Activated CD4-positive, alpha-beta T cell treated with anti-CD3 and anti-CD28 coated beads for 36 hours (primary cell): ENCODE data around the gene RIOK1. TPM values are rescaled to one million over a fixed set of nuclear protein-coding genes. Genes with fewer than 3 reads are reported as not detected.
"Not testable (repeated sequence)": the region's sequence is repeated elsewhere in the genome, so short reads cannot be mapped to it uniquely, and the experiment has no call there.

Experiments
- ATAC-seq: fragments of 200-7000 bp; cut with Tn5 transposase; one replicate; pipeline ENCODE4 v1.10.0; 2021; ENCODE audit warnings: mild to moderate bottlenecking, moderate library complexity
- CTCF ChIA-PET: fragments of 350-600 bp; sonication (Branson Sonifier 250); formaldehyde crosslinking; loops from one replicate; lab custom pipeline; 2021; ENCODE audit warnings: antibody characterized with exemption; lab: Charles Lee
- POLR2A ChIA-PET: fragments of 350-600 bp; sonication (Branson Sonifier 250); formaldehyde crosslinking; loops from one replicate; lab custom pipeline; 2021; ENCODE audit warnings: antibody characterized with exemption, inconsistent platforms; lab: Charles Lee
- DNase-seq: peaks from one replicate; pipeline ENCODE4 v3.0.0-alpha.2; 2020
- H3K27ac Mint-ChIP-seq: one replicate; pipeline ENCODE4 v1.8.0; 2021; ENCODE audit warnings: mixed read lengths
- H3K27me3 Mint-ChIP-seq: one replicate; pipeline ENCODE4 v1.8.0; 2021; ENCODE audit warnings: mixed read lengths
- H3K36me3 Mint-ChIP-seq: one replicate; pipeline ENCODE4 v1.8.0; 2021; ENCODE audit warnings: low read depth, mixed read lengths
- H3K4me1 Mint-ChIP-seq: one replicate; pipeline ENCODE4 v1.8.0; 2021; ENCODE audit warnings: mixed read lengths
- H3K4me3 Mint-ChIP-seq: one replicate; pipeline ENCODE4 v1.8.0; 2021; ENCODE audit warnings: mild to moderate bottlenecking, moderate library complexity, mixed read lengths
- H3K9me3 Mint-ChIP-seq: one replicate; pipeline ENCODE4 v1.8.0; 2021; ENCODE audit warnings: low read depth, mixed read lengths
- intact Hi-C, 2 experiments: fragments of 100-400 bp; cut with DNase I in 1 of 2; cut with micrococcal nuclease in 1 of 2; formaldehyde crosslinking; loops; one replicate each; pipeline versions ENCODE4 v1.14.2 to v1.15.1; 2022 to 2024; cut with DNase I, micrococcal nuclease
- total RNA-seq, 2 experiments: library from RNA; stranded (reverse); gene quantifications; one replicate each; pipeline ENCODE4 v1.2.3, GENCODE V29; 2021

RIOK1 gene
- 10 to 100 TPM; 37.3 to 39.6 TPM for total RNA-seq

GRCh38 chr6:7389451-7390225 lies at the start of gene RIOK1, which contains the start of gene CAGE1:
TSS of gene RIOK1 (plus strand) at chr6:7389808. CDS start at chr6:7390003, 195 bp downstream.
TSS of gene CAGE1 (minus strand) at chr6:7389742. CDS start at chr6:7387173, 2,569 bp downstream.
- H3K36me3 Mint-ChIP-seq = peaks cover 36% of the 10 kb centered on the region
- H3K27me3 Mint-ChIP-seq = no peaks in the 10 kb centered on the region
- ChIA-PET POLR2A (interaction anchor here (0.5 to 2.2 kb wide), 6 partner anchors 11 to 200 kb away, joined by 3 to 9 read pairs (median 3); partner anchors contain the start of genes SNRNP48 and SSR1), CTCF (interaction anchor here (0.6 to 1.6 kb wide), 7 partner anchors 30 to 668 kb away, joined by 3 to 4 read pairs (median 3); no protein-coding TSS in a partner anchor)
- H3K27ac Mint-ChIP-seq = peak within 1 kb of the TSS; percentile 99
- H3K4me1 Mint-ChIP-seq = peaks cover 42% of the 10 kb centered on the region
- ATAC-seq (peak; percentile 96), DNase-seq (peak; percentile 97)
- intact Hi-C loops = loop anchor here (1.0 to 5.0 kb wide), 10 partner anchors 76 to 1046 kb away; partner anchors contain the start of genes SNRNP48 (in 2 of the 2), SSR1 (in 2 of the 2), BLOC1S5 (in 1 of the 2) and EEF1E1 (in 1 of the 2)
- H3K9me3 Mint-ChIP-seq = no peaks in the 10 kb centered on the region
- peak within 1 kb of the TSS; percentile 88 for H3K4me3 Mint-ChIP-seq

GRCh38 chr6:7341271-7341670 lies 48.3 kb upstream of the RIOK1 start:
- Mint-ChIP-seq H3K27ac (no peak overlapping the region), H3K27me3 (peaks cover 6% of the 10 kb centered on the region), H3K4me1 (peaks cover 2% of the 10 kb centered on the region), H3K9me3 (no peaks in the 10 kb centered on the region), H3K4me3 (no peak overlapping the region), H3K36me3 (no peaks in the 10 kb centered on the region)
- no peak for DNase-seq
- POLR2A ChIA-PET = no interaction called here
- intact Hi-C loops = no loop called here
- no peak for ATAC-seq
- CTCF ChIA-PET = interaction anchor here (0.7 kb wide), 1 partner anchor 85 kb away, joined by 3 read pairs; no protein-coding TSS in a partner anchor

- POLR2A ChIA-PET = no interaction called here
- intact Hi-C loops = no loop called here
- peak; percentile 63 for ATAC-seq
These were observed 47.4 kb upstream of the RIOK1 start for GRCh38 chr6:7341989-7342742.

GRCh38 chr6:7343546-7344475 lies 45.8 kb upstream of the RIOK1 start:
- ATAC-seq = no peak
- Mint-ChIP-seq H3K27ac (no peak overlapping the region), H3K27me3 (peaks cover 8% of the 10 kb centered on the region), H3K9me3 (no peaks in the 10 kb centered on the region), H3K4me3 (no peak overlapping the region), H3K4me1 (peaks cover 2% of the 10 kb centered on the region), H3K36me3 (no peaks in the 10 kb centered on the region)
- POLR2A ChIA-PET = no interaction called here
- no peak for DNase-seq
- intact Hi-C loops = no loop called here
- CTCF ChIA-PET = interaction anchor here (0.7 kb wide), 1 partner anchor 246 kb away, joined by 3 read pairs; the partner anchor contains the start of gene SNRNP48

More at GRCh38 chr6:7341989-7342742, 47.4 kb upstream of the RIOK1 start:
- CTCF ChIA-PET = no interaction called here
- Mint-ChIP-seq H3K36me3 (no peaks in the 10 kb centered on the region), H3K9me3 (no peaks in the 10 kb centered on the region), H3K27me3 (peaks cover 6% of the 10 kb centered on the region), H3K4me1 (peaks cover 2% of the 10 kb centered on the region), H3K4me3 (no peak overlapping the region), H3K27ac (no peak overlapping the region)
- no peak for DNase-seq

GRCh38 chr6:7344773-7345450 lies 44.7 kb upstream of the RIOK1 start:
- intact Hi-C loops = not testable (repeated sequence)

GRCh38 chr6:7347551-7347997 lies 42.0 kb upstream of the RIOK1 start:
- H3K4me3 Mint-ChIP-seq, H3K27ac Mint-ChIP-seq, H3K9me3 Mint-ChIP-seq, intact Hi-C loops, DNase-seq, H3K27me3 Mint-ChIP-seq, H3K36me3 Mint-ChIP-seq, ATAC-seq, POLR2A ChIA-PET, H3K4me1 Mint-ChIP-seq: not testable (repeated sequence)
- CTCF ChIA-PET = interaction anchor here (0.5 kb wide), 1 partner anchor 670 kb away, joined by 3 read pairs; no protein-coding TSS in a partner anchor

More at GRCh38 chr6:7344773-7345450, 44.7 kb upstream of the RIOK1 start:
- ATAC-seq, H3K27me3 Mint-ChIP-seq, H3K36me3 Mint-ChIP-seq, H3K27ac Mint-ChIP-seq, H3K4me1 Mint-ChIP-seq, H3K9me3 Mint-ChIP-seq, H3K4me3 Mint-ChIP-seq, POLR2A ChIA-PET, DNase-seq: not testable (repeated sequence)
- CTCF ChIA-PET = interaction anchor here (0.6 to 0.7 kb wide), 3 partner anchors 41 to 643 kb away, joined by 3 to 4 read pairs (median 3); no protein-coding TSS in a partner anchor

GRCh38 chr6:7350591-7350990 lies 39.0 kb upstream of the RIOK1 start:
- POLR2A ChIA-PET, CTCF ChIA-PET: not testable (repeated sequence)

GRCh38 chr6:7351916-7352315 lies 37.7 kb upstream of the RIOK1 start:
- POLR2A ChIA-PET, DNase-seq, H3K27me3 Mint-ChIP-seq, intact Hi-C loops, H3K27ac Mint-ChIP-seq, H3K4me1 Mint-ChIP-seq, H3K4me3 Mint-ChIP-seq, H3K36me3 Mint-ChIP-seq, H3K9me3 Mint-ChIP-seq, ATAC-seq: not testable (repeated sequence)
- CTCF ChIA-PET = interaction anchor here (0.7 kb wide), 1 partner anchor 19 kb away, joined by 4 read pairs; no protein-coding TSS in a partner anchor

More at GRCh38 chr6:7350591-7350990, 39.0 kb upstream of the RIOK1 start:
- H3K36me3 Mint-ChIP-seq, intact Hi-C loops, H3K27me3 Mint-ChIP-seq, ATAC-seq, H3K4me3 Mint-ChIP-seq, DNase-seq, H3K9me3 Mint-ChIP-seq, H3K4me1 Mint-ChIP-seq, H3K27ac Mint-ChIP-seq: not testable (repeated sequence)

GRCh38 chr6:7367408-7367807 lies 22.2 kb upstream of the RIOK1 start:
- POLR2A ChIA-PET = no interaction called here

GRCh38 chr6:7373739-7374138 lies 15.9 kb upstream of the RIOK1 start:
- ATAC-seq = no peak
- Mint-ChIP-seq H3K27me3 (peaks cover 4% of the 10 kb centered on the region), H3K4me1 (peaks cover 4% of the 10 kb centered on the region)

More at GRCh38 chr6:7367408-7367807, 22.2 kb upstream of the RIOK1 start:
- H3K36me3 Mint-ChIP-seq = no peaks in the 10 kb centered on the region
- no peak overlapping the region for H3K27ac Mint-ChIP-seq
- no peak overlapping the region for H3K4me3 Mint-ChIP-seq
- H3K27me3 Mint-ChIP-seq = peaks cover 6% of the 10 kb centered on the region
- intact Hi-C loops = no loop called here
- ATAC-seq (no peak), DNase-seq (no peak)
- CTCF ChIA-PET = no interaction called here
- H3K4me1 Mint-ChIP-seq = no peaks in the 10 kb centered on the region
- H3K9me3 Mint-ChIP-seq = no peaks in the 10 kb centered on the region

More at GRCh38 chr6:7373739-7374138, 15.9 kb upstream of the RIOK1 start:
- Mint-ChIP-seq H3K36me3 (no peaks in the 10 kb centered on the region), H3K4me3 (no peak overlapping the region), H3K27ac (no peak overlapping the region), H3K9me3 (no peaks in the 10 kb centered on the region)
- ChIA-PET POLR2A (no interaction called here), CTCF (interaction anchor here (0.7 kb wide), 2 partner anchors 149 to 514 kb away, joined by 3 read pairs; no protein-coding TSS in a partner anchor)
- intact Hi-C loops = no loop called here
- DNase-seq = no peak
